Cardiac fibroblast (primary cell): ENCODE data around the gene NFKBIB.

Source experiments
- DNase-seq, 2 donors: peaks; one replicate each; pipeline versions ENCODE4 v3.0.0 to v3.0.0-alpha.2; 2010; ENCODE audit warnings: low read depth in 2 of 2
- H3K4me3 ChIP-seq, 2 donors: replicated peaks in 1 of 2; 1 replicate in 1 of 2; 2 replicates in 1 of 2; pipeline ENCODE4 v1.5.1; 2011; ENCODE audit warnings: low read depth in 2 of 2, low read length in 2 of 2, mild to moderate bottlenecking in 2 of 2, moderate library complexity in 1 of 2
- TF ChIP-seq, protein P1 (sequence below): IDR thresholded peaks from one replicate; pipeline ENCODE4 v1.5.1; 2011; ENCODE audit warnings: low read depth, mild to moderate bottlenecking, low read length, inconsistent platforms

NFKBIB gene

DNA sequence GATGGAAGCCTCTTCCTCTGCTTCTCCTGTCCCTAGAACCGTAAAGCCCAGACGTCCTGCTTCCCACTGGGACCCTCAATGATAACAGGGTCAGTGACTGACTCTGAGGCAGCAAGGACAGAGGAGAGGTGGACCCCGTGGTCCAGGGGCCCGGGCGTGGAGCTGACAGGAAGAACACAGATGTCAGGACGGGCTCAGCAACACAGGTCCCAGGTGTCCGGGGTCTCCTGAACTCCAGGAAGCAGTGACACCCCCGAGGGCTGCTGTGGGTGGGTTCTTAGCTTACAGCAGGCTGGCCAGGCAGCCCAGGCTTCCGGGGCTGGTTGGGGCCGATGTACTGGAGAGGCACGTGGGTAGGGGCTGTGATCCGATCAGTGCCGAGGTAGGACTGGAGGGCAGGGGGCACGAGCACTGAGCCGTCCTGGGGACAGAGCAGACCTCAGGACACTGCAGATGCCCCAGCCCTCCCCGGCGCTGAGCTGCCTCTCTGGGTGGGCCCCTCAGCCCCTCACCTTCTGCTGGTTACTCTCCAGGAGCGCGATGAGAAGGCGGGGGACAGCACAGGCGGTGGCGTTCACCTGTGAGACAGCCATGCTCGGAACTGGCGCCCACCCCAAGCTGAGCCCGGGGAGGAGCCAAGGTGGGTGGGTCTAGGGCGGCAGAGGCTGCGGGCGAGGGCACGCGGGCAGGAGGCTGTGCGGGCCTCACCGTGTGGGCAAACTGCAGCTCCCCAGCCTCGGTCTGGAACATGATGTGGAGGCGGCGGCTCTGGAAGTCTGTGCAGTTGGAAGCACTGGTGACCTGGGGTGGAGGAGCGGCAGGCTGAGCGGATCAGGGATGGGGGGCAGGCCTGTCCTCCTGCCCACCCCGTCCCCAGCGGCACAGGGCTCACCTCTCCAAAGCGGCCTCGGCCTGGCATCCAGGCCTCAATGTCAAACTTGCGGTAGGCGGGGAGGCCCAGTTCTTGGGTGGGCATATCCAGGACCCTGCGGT lies 15.9 kb downstream of the NFKBIB start:
- no peak overlapping the region for H3K4me3 ChIP-seq
- DNase-seq, result no peak
- TF ChIP-seq, protein P1, sequence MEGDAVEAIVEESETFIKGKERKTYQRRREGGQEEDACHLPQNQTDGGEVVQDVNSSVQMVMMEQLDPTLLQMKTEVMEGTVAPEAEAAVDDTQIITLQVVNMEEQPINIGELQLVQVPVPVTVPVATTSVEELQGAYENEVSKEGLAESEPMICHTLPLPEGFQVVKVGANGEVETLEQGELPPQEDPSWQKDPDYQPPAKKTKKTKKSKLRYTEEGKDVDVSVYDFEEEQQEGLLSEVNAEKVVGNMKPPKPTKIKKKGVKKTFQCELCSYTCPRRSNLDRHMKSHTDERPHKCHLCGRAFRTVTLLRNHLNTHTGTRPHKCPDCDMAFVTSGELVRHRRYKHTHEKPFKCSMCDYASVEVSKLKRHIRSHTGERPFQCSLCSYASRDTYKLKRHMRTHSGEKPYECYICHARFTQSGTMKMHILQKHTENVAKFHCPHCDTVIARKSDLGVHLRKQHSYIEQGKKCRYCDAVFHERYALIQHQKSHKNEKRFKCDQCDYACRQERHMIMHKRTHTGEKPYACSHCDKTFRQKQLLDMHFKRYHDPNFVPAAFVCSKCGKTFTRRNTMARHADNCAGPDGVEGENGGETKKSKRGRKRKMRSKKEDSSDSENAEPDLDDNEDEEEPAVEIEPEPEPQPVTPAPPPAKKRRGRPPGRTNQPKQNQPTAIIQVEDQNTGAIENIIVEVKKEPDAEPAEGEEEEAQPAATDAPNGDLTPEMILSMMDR, result no peak

DNA sequence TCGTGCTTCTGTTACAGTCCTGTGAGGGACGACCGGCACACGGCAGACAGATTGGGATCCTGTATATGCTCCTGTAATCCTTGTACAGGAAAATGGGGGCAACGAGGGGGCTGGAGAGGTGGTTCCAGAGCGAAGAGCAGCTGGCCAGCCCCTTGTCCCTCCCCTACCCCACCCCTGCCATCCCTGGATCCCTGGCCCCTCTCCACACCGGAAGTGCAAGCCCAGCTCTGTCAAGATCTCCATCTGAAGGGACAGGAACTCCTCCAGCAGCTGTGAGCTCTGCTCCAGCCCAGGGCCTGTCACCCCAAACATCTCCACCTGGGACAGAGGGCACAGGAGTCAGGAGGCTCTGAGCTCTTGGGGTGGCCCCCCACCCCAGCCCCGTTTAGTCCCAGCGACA lies 17.7 kb downstream of the NFKBIB start:
- no peak overlapping the region for H3K4me3 ChIP-seq
- DNase-seq, result no peak
- TF ChIP-seq, protein P1, result no peak

DNA sequence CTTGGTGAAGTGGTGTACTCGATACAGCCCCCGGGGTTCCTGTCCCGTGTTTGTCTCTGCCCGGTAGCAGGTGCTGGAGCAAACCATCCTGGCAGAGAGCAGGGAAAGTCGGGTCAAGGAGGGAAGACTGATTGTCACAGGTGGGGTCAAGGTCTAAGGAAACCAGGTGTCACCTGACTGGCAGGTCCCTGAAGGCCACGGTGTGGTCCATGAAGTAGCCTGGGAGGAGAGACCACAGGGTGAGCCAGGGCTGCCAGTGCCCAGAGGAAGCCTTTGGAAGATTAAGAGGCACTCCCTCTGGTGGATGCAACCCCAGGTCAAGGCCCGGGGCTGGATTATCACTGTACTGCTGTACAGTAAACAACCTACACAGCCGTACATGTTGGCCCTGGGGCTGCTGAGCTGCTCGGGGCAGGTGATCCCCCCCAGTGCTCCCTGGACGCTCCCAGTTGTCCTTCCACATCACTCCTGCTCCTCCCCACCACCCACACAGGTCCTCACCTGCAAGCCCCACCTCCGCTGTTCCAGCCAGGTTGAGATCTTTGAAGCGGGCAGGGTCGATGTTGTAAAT lies 18.2 kb downstream of the NFKBIB start:
- no peak overlapping the region for H3K4me3 ChIP-seq
- no peak for DNase-seq

DNA sequence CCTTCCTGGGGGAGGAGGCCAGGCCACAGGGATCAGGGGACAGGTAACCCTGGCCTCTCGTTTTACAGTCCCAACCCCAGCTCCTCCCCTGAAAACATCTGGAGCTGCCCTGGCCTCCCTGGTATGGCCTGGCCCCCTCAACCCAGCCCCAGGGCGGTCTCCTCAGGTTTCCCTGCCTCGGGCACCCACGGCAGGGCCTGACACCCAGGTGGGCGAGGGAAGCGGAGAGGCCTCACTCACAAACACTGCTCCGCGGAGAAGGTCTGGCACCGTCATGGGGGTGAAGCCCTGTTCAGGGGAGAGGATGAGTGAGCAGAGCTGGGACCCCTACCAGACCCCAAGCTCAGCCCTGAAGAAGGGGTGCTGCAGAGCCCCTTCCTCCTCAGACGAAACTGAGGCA lies 18.8 kb downstream of the NFKBIB start:
- no peak overlapping the region for H3K4me3 ChIP-seq
- DNase-seq, result no peak
- TF ChIP-seq, protein P1, result no peak

More for the DNA sequence above, 18.2 kb downstream of the NFKBIB start:
- TF ChIP-seq, protein P1, result no peak

DNA sequence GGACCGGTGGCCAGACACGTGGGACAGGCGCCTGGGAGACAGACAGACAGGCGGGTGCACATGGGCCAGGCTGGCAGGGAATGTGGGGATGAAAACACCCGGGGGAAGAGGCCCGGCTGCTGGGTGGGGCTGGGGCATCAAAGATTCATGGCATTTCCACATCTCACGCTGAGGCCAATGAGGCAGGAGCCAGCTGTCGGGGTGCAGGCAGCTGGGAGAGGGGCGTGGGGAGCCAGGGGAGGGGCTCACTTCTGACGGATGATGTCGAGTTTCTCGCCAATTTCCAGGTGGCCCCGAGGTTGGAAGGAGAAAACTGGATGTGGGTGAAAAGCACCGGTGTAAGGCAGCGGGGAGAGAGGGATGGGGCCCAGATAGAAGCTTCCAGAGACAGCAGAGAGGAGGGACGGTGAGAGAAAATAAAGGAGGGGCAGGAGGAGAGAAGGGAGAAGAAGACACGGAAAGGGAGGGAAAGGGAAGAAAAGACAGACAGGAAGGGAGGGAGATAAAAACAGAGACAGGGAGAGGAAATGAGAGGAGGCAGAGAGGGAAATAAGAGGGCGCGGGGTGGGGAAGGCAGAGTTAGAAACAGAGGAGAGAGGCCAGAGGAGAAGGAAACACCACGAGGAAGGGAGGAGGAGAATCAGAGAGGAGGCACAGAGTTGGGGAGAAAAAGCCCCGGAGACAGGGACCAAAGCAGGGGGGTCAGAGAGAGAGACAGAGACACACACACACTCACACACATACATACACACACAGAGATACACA lies 20.2 kb downstream of the NFKBIB start:
- no peak for DNase-seq
- H3K4me3 ChIP-seq, result no peak overlapping the region
- TF ChIP-seq, protein P1, result no peak

DNA sequence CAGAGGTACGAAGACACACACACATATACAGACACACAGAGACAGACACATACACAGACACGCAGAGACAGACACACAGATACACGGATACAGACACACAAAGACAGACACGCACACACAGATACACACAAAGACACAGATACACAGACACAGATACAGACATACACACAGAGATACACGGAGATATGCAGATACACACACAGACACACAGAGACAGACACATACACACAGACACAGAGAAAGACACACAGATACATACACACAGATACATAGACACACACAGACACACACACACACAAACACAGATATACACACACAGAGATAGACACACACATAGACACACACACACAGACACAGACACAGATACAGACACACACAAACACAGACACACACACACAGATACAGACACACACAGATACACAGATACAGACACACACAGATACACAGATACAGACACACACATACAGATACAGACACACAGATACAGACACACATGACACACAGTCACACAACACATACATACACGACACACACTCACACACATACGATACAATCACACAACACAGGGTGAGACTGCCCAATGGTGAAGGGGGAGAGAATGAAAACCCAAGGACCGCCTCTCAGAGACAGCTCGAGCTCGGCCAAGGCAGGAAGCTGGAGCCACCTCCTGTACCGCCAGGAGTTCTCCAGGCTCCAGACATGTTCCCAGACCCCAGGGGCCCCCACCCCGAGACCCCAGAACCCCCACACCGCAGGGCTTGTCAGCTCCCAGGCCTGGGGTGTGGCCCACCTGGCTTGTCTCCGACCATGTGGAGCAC lies 21.0 kb downstream of the NFKBIB start:
- no peak for DNase-seq
- TF ChIP-seq, protein P1, result no peak
- H3K4me3 ChIP-seq, result no peak overlapping the region
